T-helper 2 cell treated with Interferon-gamma antibody and Interleukin-4, amounts not matched to agents 5 μg/mL and 100 μg/mL, for 36 hours (primary cell): Measurements from ENCODE around the gene MMP10.

ENCODE experiments used
- DNase-seq: peaks from one replicate; pipeline ENCODE4 v3.0.0; 2021; ENCODE audit warnings: low spot score
- H3K27ac Mint-ChIP-seq: one replicate; pipeline ENCODE4 v1.8.0; 2021; ENCODE audit warnings: mild to moderate bottlenecking, mixed read lengths
- H3K27me3 Mint-ChIP-seq: one replicate; pipeline ENCODE4 v1.8.0; 2021; ENCODE audit warnings: low read depth, mixed read lengths
- H3K36me3 Mint-ChIP-seq: one replicate; pipeline ENCODE4 v1.8.0; 2021; ENCODE audit warnings: low read depth, mixed read lengths
- H3K4me1 Mint-ChIP-seq: one replicate; pipeline ENCODE4 v1.8.0; 2021; ENCODE audit warnings: low read depth, mixed read lengths
- H3K4me3 Mint-ChIP-seq: one replicate; pipeline ENCODE4 v1.8.0; 2022; ENCODE audit warnings: mild to moderate bottlenecking, moderate library complexity, mixed read lengths
- H3K9me3 Mint-ChIP-seq: one replicate; pipeline ENCODE4 v1.8.0; 2021; ENCODE audit warnings: mixed read lengths

Gene MMP10

GRCh38 chr11:102729849-102730815 is 50.3 kb downstream of the MMP10 start:
- no peaks in the 10 kb centered on the region for H3K9me3 Mint-ChIP-seq
- no peak overlapping the region for H3K27ac Mint-ChIP-seq
- no peaks in the 10 kb centered on the region for H3K27me3 Mint-ChIP-seq
- no peaks in the 10 kb centered on the region for H3K4me1 Mint-ChIP-seq
- H3K4me3 Mint-ChIP-seq: no peak overlapping the region
- DNase-seq: no peak
- H3K36me3 Mint-ChIP-seq: no peaks in the 10 kb centered on the region

DNA sequence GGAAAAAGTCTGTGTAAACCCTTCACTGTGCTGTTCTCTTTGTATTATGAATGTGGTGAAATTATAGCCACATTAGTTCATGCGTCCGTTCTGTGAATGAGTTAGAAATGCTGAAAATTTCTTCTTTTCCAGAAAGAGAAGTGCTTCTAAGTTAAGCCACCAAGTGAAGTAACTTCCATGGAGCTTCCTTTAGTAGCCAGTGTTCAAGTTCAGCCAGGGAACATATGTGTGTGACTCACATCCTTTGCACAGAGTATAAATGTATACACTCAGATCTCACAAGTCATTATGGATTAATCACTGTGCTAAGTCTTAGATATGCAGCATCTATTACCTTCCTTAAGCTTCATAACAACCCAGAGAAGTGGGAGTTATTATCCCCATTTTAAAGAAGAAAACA is 52.5 kb downstream of the MMP10 start:
- no peaks in the 10 kb centered on the region for H3K9me3 Mint-ChIP-seq
- no peak overlapping the region for H3K27ac Mint-ChIP-seq
- no peak for DNase-seq
- no peaks in the 10 kb centered on the region for H3K4me1 Mint-ChIP-seq
- H3K27me3 Mint-ChIP-seq: no peaks in the 10 kb centered on the region
- H3K4me3 Mint-ChIP-seq: no peak overlapping the region
- H3K36me3 Mint-ChIP-seq: no peaks in the 10 kb centered on the region

GRCh38 chr11:102724904-102725500 is 55.4 kb downstream of the MMP10 start, which contains the start of gene MMP8:
Gene MMP8, minus strand, starts transcription at chr11:102724954. Its CDS starts 99 bp downstream, at chr11:102724855.
- Mint-ChIP-seq H3K4me3 (no peak within 1 kb of the TSS), H3K27me3 (no peaks in the 10 kb centered on the region), H3K36me3 (no peaks in the 10 kb centered on the region), H3K27ac (no peak within 1 kb of the TSS), H3K4me1 (no peaks in the 10 kb centered on the region), H3K9me3 (no peaks in the 10 kb centered on the region)
- DNase-seq: no peak

DNA sequence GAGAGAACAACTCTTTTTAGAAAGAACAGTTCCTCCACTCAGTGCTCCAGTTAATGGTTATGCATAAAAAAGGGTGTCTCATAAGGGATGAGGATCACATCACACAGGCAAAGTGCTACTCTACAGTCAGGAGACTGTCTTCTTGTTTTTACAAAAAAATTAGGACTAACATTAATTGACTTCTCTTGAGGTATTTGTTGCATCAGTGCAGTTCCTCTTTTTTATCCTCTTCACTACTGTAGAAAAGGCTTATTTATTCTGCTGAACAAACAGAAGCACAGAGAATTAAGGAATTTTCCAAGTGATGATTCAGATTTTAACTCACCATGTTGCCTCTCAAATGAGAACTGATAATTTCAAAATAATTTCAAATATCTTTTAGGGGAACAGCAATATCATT is 57.6 kb downstream of the MMP10 start:
- Mint-ChIP-seq H3K4me3 (no peak overlapping the region), H3K27me3 (no peaks in the 10 kb centered on the region), H3K27ac (no peak overlapping the region), H3K9me3 (no peaks in the 10 kb centered on the region), H3K36me3 (no peaks in the 10 kb centered on the region), H3K4me1 (no peaks in the 10 kb centered on the region)
- no peak for DNase-seq
